Measurements from ENCODE around the gene SLC22A23. TPM values are rescaled to one million over a fixed set of nuclear protein-coding genes. Genes with fewer than 3 reads are reported as not detected.
A peak's percentile ranks its signal among the peaks of the same experiment; 100 is the strongest.

SLC22A23 gene
- total RNA-seq, 1 donor = 18.1 TPM

DNA sequence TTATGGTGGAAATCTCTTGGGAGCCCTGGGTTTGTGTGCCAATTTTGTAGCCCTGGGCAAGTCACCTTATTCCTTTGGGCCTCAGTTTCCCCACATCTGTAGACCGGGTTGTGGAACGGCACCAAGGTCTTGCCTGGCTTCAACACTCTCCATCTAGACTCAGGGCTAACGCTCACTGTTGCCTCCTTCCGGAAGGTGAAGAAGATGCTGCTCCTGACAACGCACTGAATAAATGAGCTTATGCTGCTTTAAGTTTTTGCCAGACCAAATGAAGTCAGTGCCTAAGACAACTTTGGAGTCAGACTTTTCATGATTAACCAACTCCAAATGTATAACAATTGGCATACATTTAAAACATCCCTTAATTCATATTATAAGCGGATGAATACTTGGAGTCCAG, 145.0 kb downstream of the SLC22A23 start:
- H3K4me1 ChIP-seq (ENCODE audit: insufficient read depth, low read length) = no peaks in the 10 kb centered on the region
- H3K9me3 ChIP-seq (ENCODE audit: low read depth, low read length) = no peaks in the 10 kb centered on the region
- H3K4me2 ChIP-seq (ENCODE audit: insufficient read depth, low read length) = no peak overlapping the region
- TF ChIP-seq, protein P1, sequence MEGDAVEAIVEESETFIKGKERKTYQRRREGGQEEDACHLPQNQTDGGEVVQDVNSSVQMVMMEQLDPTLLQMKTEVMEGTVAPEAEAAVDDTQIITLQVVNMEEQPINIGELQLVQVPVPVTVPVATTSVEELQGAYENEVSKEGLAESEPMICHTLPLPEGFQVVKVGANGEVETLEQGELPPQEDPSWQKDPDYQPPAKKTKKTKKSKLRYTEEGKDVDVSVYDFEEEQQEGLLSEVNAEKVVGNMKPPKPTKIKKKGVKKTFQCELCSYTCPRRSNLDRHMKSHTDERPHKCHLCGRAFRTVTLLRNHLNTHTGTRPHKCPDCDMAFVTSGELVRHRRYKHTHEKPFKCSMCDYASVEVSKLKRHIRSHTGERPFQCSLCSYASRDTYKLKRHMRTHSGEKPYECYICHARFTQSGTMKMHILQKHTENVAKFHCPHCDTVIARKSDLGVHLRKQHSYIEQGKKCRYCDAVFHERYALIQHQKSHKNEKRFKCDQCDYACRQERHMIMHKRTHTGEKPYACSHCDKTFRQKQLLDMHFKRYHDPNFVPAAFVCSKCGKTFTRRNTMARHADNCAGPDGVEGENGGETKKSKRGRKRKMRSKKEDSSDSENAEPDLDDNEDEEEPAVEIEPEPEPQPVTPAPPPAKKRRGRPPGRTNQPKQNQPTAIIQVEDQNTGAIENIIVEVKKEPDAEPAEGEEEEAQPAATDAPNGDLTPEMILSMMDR (IDR thresholded peaks at IDR 0.05; ENCODE audit: extremely low read depth, low read depth, low read length) = no peak
- no peaks in the 10 kb centered on the region for H4K20me1 ChIP-seq (ENCODE audit: insufficient read depth, low read length)
- no peak overlapping the region for H3K27ac ChIP-seq (ENCODE audit: low read depth, low read length)
- H3K27me3 ChIP-seq (ENCODE audit: insufficient read depth, low read length) = no peaks in the 10 kb centered on the region
- H3K4me3 ChIP-seq (ENCODE audit: insufficient read depth, low read length) = no peak overlapping the region
- H3K36me3 ChIP-seq (ENCODE audit: insufficient read depth, low read length) = no peaks in the 10 kb centered on the region
- DNase-seq (ENCODE audit: insufficient read length, low spot score, missing footprints) = no peak
- no peaks in the 10 kb centered on the region for H3K79me2 ChIP-seq (ENCODE audit: insufficient read depth, low read length)
- no peak overlapping the region for H2AFZ ChIP-seq (ENCODE audit: low read length)

DNA sequence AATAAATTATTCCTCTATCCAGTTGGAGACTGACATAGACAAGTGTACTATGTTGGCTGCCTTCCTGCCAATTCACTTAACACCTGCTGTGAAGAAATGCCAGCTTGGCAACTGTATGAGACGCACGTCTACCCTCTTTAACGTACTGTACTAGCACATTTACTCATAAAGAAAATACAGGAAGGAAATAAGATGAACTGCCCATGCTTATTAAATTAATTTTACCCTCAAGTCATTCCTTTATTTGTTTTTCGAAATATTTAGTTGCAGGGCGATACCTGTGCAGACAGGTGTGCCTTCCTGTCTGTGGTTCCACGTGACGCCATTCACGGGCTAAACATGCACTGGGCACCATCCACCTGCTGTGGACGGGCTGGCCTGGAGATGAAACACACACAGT, 146.1 kb downstream of the SLC22A23 start:
- H3K4me1 ChIP-seq (ENCODE audit: insufficient read depth, low read length) = no peaks in the 10 kb centered on the region
- H3K9me3 ChIP-seq (ENCODE audit: low read depth, low read length) = no peaks in the 10 kb centered on the region
- no peaks in the 10 kb centered on the region for H3K79me2 ChIP-seq (ENCODE audit: insufficient read depth, low read length)
- no peaks in the 10 kb centered on the region for H3K36me3 ChIP-seq (ENCODE audit: insufficient read depth, low read length)
- H3K4me3 ChIP-seq (ENCODE audit: insufficient read depth, low read length) = no peak overlapping the region
- no peak overlapping the region for H3K27ac ChIP-seq (ENCODE audit: low read depth, low read length)
- no peak overlapping the region for H2AFZ ChIP-seq (ENCODE audit: low read length)
- no peaks in the 10 kb centered on the region for H4K20me1 ChIP-seq (ENCODE audit: insufficient read depth, low read length)
- TF ChIP-seq, protein P1 (IDR thresholded peaks at IDR 0.05; ENCODE audit: extremely low read depth, low read depth, low read length) = no peak
- no peak overlapping the region for H3K4me2 ChIP-seq (ENCODE audit: insufficient read depth, low read length)
- DNase-seq (ENCODE audit: insufficient read length, low spot score, missing footprints) = no peak
- no peaks in the 10 kb centered on the region for H3K27me3 ChIP-seq (ENCODE audit: insufficient read depth, low read length)

GRCh38 chr6:3310051-3310448, 146.8 kb downstream of the SLC22A23 start:
- no peak for DNase-seq (ENCODE audit: insufficient read length, low spot score, missing footprints)
- Histone ChIP-seq H3K27me3 (ENCODE audit: insufficient read depth, low read length) (no peaks in the 10 kb centered on the region), H4K20me1 (ENCODE audit: insufficient read depth, low read length) (no peaks in the 10 kb centered on the region), H3K4me2 (ENCODE audit: insufficient read depth, low read length) (no peak overlapping the region), H3K36me3 (ENCODE audit: insufficient read depth, low read length) (peaks cover 3% of the 10 kb centered on the region), H3K4me1 (ENCODE audit: insufficient read depth, low read length) (no peaks in the 10 kb centered on the region), H3K79me2 (ENCODE audit: insufficient read depth, low read length) (no peaks in the 10 kb centered on the region), H3K9me3 (ENCODE audit: low read depth, low read length) (no peaks in the 10 kb centered on the region), H3K27ac (ENCODE audit: low read depth, low read length) (no peak overlapping the region), H2AFZ (ENCODE audit: low read length) (no peak overlapping the region), H3K4me3 (ENCODE audit: insufficient read depth, low read length) (no peak overlapping the region)
- TF ChIP-seq, protein P1 (IDR thresholded peaks at IDR 0.05; ENCODE audit: extremely low read depth, low read depth, low read length) = no peak

GRCh38 chr6:3309391-3310050, 147.3 kb downstream of the SLC22A23 start:
- peak; percentile 8 for DNase-seq (ENCODE audit: insufficient read length, low spot score, missing footprints)
- H4K20me1 ChIP-seq (ENCODE audit: insufficient read depth, low read length) = no peaks in the 10 kb centered on the region
- H3K4me1 ChIP-seq (ENCODE audit: insufficient read depth, low read length) = no peaks in the 10 kb centered on the region
- H3K27me3 ChIP-seq (ENCODE audit: insufficient read depth, low read length) = no peaks in the 10 kb centered on the region
- no peak overlapping the region for H3K27ac ChIP-seq (ENCODE audit: low read depth, low read length)
- no peak overlapping the region for H2AFZ ChIP-seq (ENCODE audit: low read length)
- no peaks in the 10 kb centered on the region for H3K9me3 ChIP-seq (ENCODE audit: low read depth, low read length)
- peaks cover 3% of the 10 kb centered on the region for H3K36me3 ChIP-seq (ENCODE audit: insufficient read depth, low read length)
- TF ChIP-seq, protein P1 (IDR thresholded peaks at IDR 0.05; ENCODE audit: extremely low read depth, low read depth, low read length) = no peak
- H3K4me2 ChIP-seq (ENCODE audit: insufficient read depth, low read length) = no peak overlapping the region
- H3K4me3 ChIP-seq (ENCODE audit: insufficient read depth, low read length) = no peak overlapping the region
- H3K79me2 ChIP-seq (ENCODE audit: insufficient read depth, low read length) = no peaks in the 10 kb centered on the region

Data from osteoblast (primary cell).